MCF 10A (cell line): ENCODE results near the gene FBXO10. TPM values are rescaled to one million over a fixed set of nuclear protein-coding genes. Genes with fewer than 3 reads are reported as not detected.
"Not testable (repeated sequence)": the region's sequence is repeated elsewhere in the genome, so short reads cannot be mapped to it uniquely, and the experiment has no call there.

Experiments
- BruUV-seq: library from RNA; stranded (reverse); fragments of 400-500 nt; replicated peaks from 2 replicates; lab custom pipeline; 2021; lab: Mats Ljungman, UMichigan
- CTCF ChIA-PET: fragments of 300-600 bp; sonication (Branson Sonifier 250); formaldehyde crosslinking; extraction: SDS; loops from one replicate; lab custom pipeline; 2021; ENCODE audit warnings: antibody characterized with exemption, inconsistent platforms; lab: Yijun Ruan, JAX
- POLR2A ChIA-PET: fragments of 300-600, 350-650 bp; sonication (Branson Sonifier 250); formaldehyde crosslinking; extraction: SDS; loops from one replicate; lab custom pipeline; 2020; ENCODE audit warnings: antibody characterized with exemption, inconsistent platforms; lab: Yijun Ruan, JAX
- DNase-seq: peaks from one replicate; pipeline ENCODE4 v3.0.0-alpha.2; 2018; ENCODE audit not compliant: unreplicated experiment
- H3K27ac Mint-ChIP-seq: one replicate; pipeline ENCODE4 v1.8.0; 2022; ENCODE audit warnings: mild to moderate bottlenecking, low read depth, mixed read lengths; ENCODE audit not compliant: unreplicated experiment
- H3K27me3 Mint-ChIP-seq: one replicate; pipeline ENCODE4 v1.8.0; 2022; ENCODE audit warnings: mixed read lengths; ENCODE audit not compliant: insufficient read depth, unreplicated experiment
- H3K36me3 Mint-ChIP-seq: one replicate; pipeline ENCODE4 v1.8.0; 2022; ENCODE audit warnings: mild to moderate bottlenecking, moderate library complexity, mixed read lengths; ENCODE audit not compliant: insufficient read depth, unreplicated experiment
- H3K4me1 Mint-ChIP-seq: one replicate; pipeline ENCODE4 v1.8.0; 2022; ENCODE audit warnings: mixed read lengths; ENCODE audit not compliant: insufficient read depth, unreplicated experiment
- H3K4me3 Mint-ChIP-seq: one replicate; pipeline ENCODE4 v1.8.0; 2022; ENCODE audit warnings: mild to moderate bottlenecking, moderate library complexity, mixed read lengths; ENCODE audit not compliant: unreplicated experiment
- H3K9me3 Mint-ChIP-seq: one replicate; pipeline ENCODE4 v1.8.0; 2022; ENCODE audit warnings: mixed read lengths; ENCODE audit not compliant: unreplicated experiment
- CTCF ChIP-seq: fragments of 200-600 bp; IDR thresholded peaks from one replicate; pipeline ENCODE4 v1.8.0; 2022; ENCODE audit warnings: antibody characterized with exemption, mild to moderate bottlenecking; ENCODE audit not compliant: unreplicated experiment
- intact Hi-C: fragments of 100-400 bp; cut with micrococcal nuclease; formaldehyde crosslinking; loops from 2 replicates; pipeline ENCODE4 v1.14.1; 2022
- total RNA-seq: library from RNA; stranded (reverse); gene quantifications from 2 replicates; pipeline ENCODE4 v1.2.3, GENCODE V29; 2022

Gene FBXO10
- total RNA-seq, 1 experiment from 2014 or later = 3.4 TPM

GRCh38 chr9:37468620-37469019 lies 107.6 kb downstream of the FBXO10 start:
- Mint-ChIP-seq H3K4me3 (no peak overlapping the region), H3K27ac (no peak overlapping the region)

GRCh38 chr9:37467530-37467929 lies 108.7 kb downstream of the FBXO10 start:
- intact Hi-C loops, H3K9me3 Mint-ChIP-seq, CTCF ChIA-PET, DNase-seq, BruUV-seq, H3K27ac Mint-ChIP-seq, H3K4me3 Mint-ChIP-seq, H3K36me3 Mint-ChIP-seq, H3K27me3 Mint-ChIP-seq: not testable (repeated sequence)
- POLR2A ChIA-PET = interaction anchor here (5.3 kb wide), 1 partner anchor 19 kb away, joined by 75 read pairs; the partner anchor contains the start of gene POLR1E
- H3K4me1 Mint-ChIP-seq = peaks cover 30% of the 10 kb centered on the region

More at GRCh38 chr9:37468620-37469019, 107.6 kb downstream of the FBXO10 start:
- intact Hi-C loops = no loop called here
- Mint-ChIP-seq H3K27me3 (no peaks in the 10 kb centered on the region), H3K9me3 (no peaks in the 10 kb centered on the region), H3K36me3 (no peaks in the 10 kb centered on the region), H3K4me1 (peaks cover 19% of the 10 kb centered on the region)
- ChIA-PET CTCF (interaction anchor here (0.8 to 1.0 kb wide), 2 partner anchors 12 to 50 kb away, joined by 3 to 5 read pairs; no protein-coding TSS in a partner anchor), POLR2A (interaction anchor here (0.6 kb wide), 1 partner anchor 17 kb away, joined by 3 read pairs; the partner anchor contains the start of gene POLR1E)
- no peak for DNase-seq
- TF ChIP-seq CTCF = no peak
- BruUV-seq = no TSS peak

GRCh38 chr9:37466037-37466709 lies 110.0 kb downstream of the FBXO10 start:
- H3K9me3 Mint-ChIP-seq = no peaks in the 10 kb centered on the region
- intact Hi-C loops = no loop called here
- ChIA-PET POLR2A (interaction anchor here (0.6 to 5.5 kb wide), 29 partner anchors 8 to 542 kb away, joined by 3 to 75 read pairs (median 6); partner anchors contain the start of genes DCAF10, EXOSC3, FBXO10 and GRHPR), CTCF (interaction anchor here (0.7 to 1.4 kb wide), 4 partner anchors 21 to 456 kb away, joined by 3 to 4 read pairs (median 4); no protein-coding TSS in a partner anchor)
- peaks cover 6% of the 10 kb centered on the region for H3K36me3 Mint-ChIP-seq
- H3K4me1 Mint-ChIP-seq = peaks cover 24% of the 10 kb centered on the region
- H3K4me3 Mint-ChIP-seq = peak overlapping the region; percentile 92
- H3K27me3 Mint-ChIP-seq = no peaks in the 10 kb centered on the region
- BruUV-seq = TSS peak; percentile 90
- peak overlapping the region; percentile 95 for H3K27ac Mint-ChIP-seq
- TF ChIP-seq CTCF = no peak
- DNase-seq = peak; percentile 86

GRCh38 chr9:37465249-37466036 lies 110.7 kb downstream of the FBXO10 start, which contains the start of gene ZBTB5:
ZBTB5 (minus strand) TSS chr9:37465450; CDS start chr9:37442551, 22,899 bp downstream.
- Mint-ChIP-seq H3K4me1 (peaks cover 22% of the 10 kb centered on the region), H3K27me3 (no peaks in the 10 kb centered on the region), H3K27ac (peak within 1 kb of the TSS; percentile 95), H3K4me3 (peak within 1 kb of the TSS; percentile 92), H3K36me3 (peaks cover 9% of the 10 kb centered on the region), H3K9me3 (no peaks in the 10 kb centered on the region)
- POLR2A ChIA-PET = interaction anchor here (0.6 to 5.5 kb wide), 31 partner anchors 8 to 1069 kb away, joined by 3 to 75 read pairs (median 6); partner anchors contain the start of genes DCAF10, EXOSC3, FBXO10 and GRHPR
- CTCF ChIA-PET = interaction anchor here (0.9 to 1.4 kb wide), 3 partner anchors 21 to 58 kb away, joined by 3 to 4 read pairs (median 4); no protein-coding TSS in a partner anchor
- no TSS peak for BruUV-seq
- TF ChIP-seq CTCF = no peak
- intact Hi-C loops = no loop called here
- DNase-seq = peak; percentile 99
